Activated CD4-positive, alpha-beta T cell treated with anti-CD3 and anti-CD28 coated beads for 36 hours (primary cell): ENCODE results near the gene PTPN18. TPM values are rescaled to one million over a fixed set of nuclear protein-coding genes. Genes with fewer than 3 reads are reported as not detected.
"Not testable (repeated sequence)": the region's sequence is repeated elsewhere in the genome, so short reads cannot be mapped to it uniquely, and the experiment has no call there.

Experiments used
- ATAC-seq: fragments of 200-7000 bp; cut with Tn5 transposase; one replicate; pipeline ENCODE4 v1.10.0; 2021; ENCODE audit warnings: mild to moderate bottlenecking, moderate library complexity
- CTCF ChIA-PET: fragments of 350-600 bp; sonication (Branson Sonifier 250); formaldehyde crosslinking; loops from one replicate; lab custom pipeline; 2021; ENCODE audit warnings: antibody characterized with exemption; lab: Charles Lee
- POLR2A ChIA-PET: fragments of 350-600 bp; sonication (Branson Sonifier 250); formaldehyde crosslinking; loops from one replicate; lab custom pipeline; 2021; ENCODE audit warnings: antibody characterized with exemption, inconsistent platforms; lab: Charles Lee
- DNase-seq: peaks from one replicate; pipeline ENCODE4 v3.0.0-alpha.2; 2020
- H3K27ac Mint-ChIP-seq: one replicate; pipeline ENCODE4 v1.8.0; 2021; ENCODE audit warnings: mixed read lengths
- H3K27me3 Mint-ChIP-seq: one replicate; pipeline ENCODE4 v1.8.0; 2021; ENCODE audit warnings: mixed read lengths
- H3K36me3 Mint-ChIP-seq: one replicate; pipeline ENCODE4 v1.8.0; 2021; ENCODE audit warnings: low read depth, mixed read lengths
- H3K4me1 Mint-ChIP-seq: one replicate; pipeline ENCODE4 v1.8.0; 2021; ENCODE audit warnings: mixed read lengths
- H3K4me3 Mint-ChIP-seq: one replicate; pipeline ENCODE4 v1.8.0; 2021; ENCODE audit warnings: mild to moderate bottlenecking, moderate library complexity, mixed read lengths
- H3K9me3 Mint-ChIP-seq: one replicate; pipeline ENCODE4 v1.8.0; 2021; ENCODE audit warnings: low read depth, mixed read lengths
- intact Hi-C, 2 experiments: fragments of 100-400 bp; cut with DNase I in 1 of 2; cut with micrococcal nuclease in 1 of 2; formaldehyde crosslinking; loops; one replicate each; pipeline versions ENCODE4 v1.14.2 to v1.15.1; 2022 to 2024; cut with DNase I, micrococcal nuclease
- total RNA-seq, 2 experiments: library from RNA; stranded (reverse); gene quantifications; one replicate each; pipeline ENCODE4 v1.2.3, GENCODE V29; 2021

The PTPN18 gene
- total RNA-seq, 2 experiments from 2014 or later: 41.6 to 49.3 TPM

- intact Hi-C loops: loop anchor here (1.0 to 2.0 kb wide), 3 partner anchors 150 to 176 kb away; partner anchors contain the start of genes MZT2B (in 1 of the 2) and SMPD4 (in 1 of the 2)
- CTCF ChIA-PET: interaction anchor here (0.6 to 4.6 kb wide), 10 partner anchors 10 to 1372 kb away, joined by 3 to 40 read pairs (median 3); partner anchors contain the start of genes IMP4 and SMPD4
- peak overlapping the region; percentile 26 for H3K4me3 Mint-ChIP-seq
Observed at GRCh38 chr2:130332271-130333073, 23.4 kb upstream of the PTPN18 start.

GRCh38 chr2:130333253-130333652, 22.6 kb upstream of the PTPN18 start:
- ATAC-seq, H3K9me3 Mint-ChIP-seq, DNase-seq, H3K27ac Mint-ChIP-seq, H3K36me3 Mint-ChIP-seq, H3K4me3 Mint-ChIP-seq: not testable (repeated sequence)
- Mint-ChIP-seq H3K27me3 (peaks cover 23% of the 10 kb centered on the region), H3K4me1 (peaks cover 14% of the 10 kb centered on the region)
- intact Hi-C loops: loop anchor here in 1 of 2 experiments (2.0 kb wide), 1 partner anchor 152 kb away; the partner anchor contains the start of gene SMPD4
- POLR2A ChIA-PET: interaction anchor here (1.3 kb wide), 2 partner anchors 8 to 10 kb away, joined by 3 to 5 read pairs; partner anchors contain the start of gene IMP4
- CTCF ChIA-PET: interaction anchor here (0.7 to 4.6 kb wide), 8 partner anchors 9 to 153 kb away, joined by 3 to 40 read pairs (median 4); partner anchors contain the start of genes IMP4 and SMPD4

More at GRCh38 chr2:130332271-130333073, 23.4 kb upstream of the PTPN18 start:
- ATAC-seq (peak; percentile 82), DNase-seq (peak; percentile 84)
- Mint-ChIP-seq H3K36me3 (no peaks in the 10 kb centered on the region), H3K4me1 (peaks cover 14% of the 10 kb centered on the region), H3K9me3 (no peaks in the 10 kb centered on the region), H3K27ac (no peak overlapping the region), H3K27me3 (peaks cover 25% of the 10 kb centered on the region)
- POLR2A ChIA-PET: interaction anchor here (0.5 to 1.3 kb wide), 3 partner anchors 9 to 51 kb away, joined by 3 to 5 read pairs (median 3); partner anchors contain the start of gene IMP4

DNA sequence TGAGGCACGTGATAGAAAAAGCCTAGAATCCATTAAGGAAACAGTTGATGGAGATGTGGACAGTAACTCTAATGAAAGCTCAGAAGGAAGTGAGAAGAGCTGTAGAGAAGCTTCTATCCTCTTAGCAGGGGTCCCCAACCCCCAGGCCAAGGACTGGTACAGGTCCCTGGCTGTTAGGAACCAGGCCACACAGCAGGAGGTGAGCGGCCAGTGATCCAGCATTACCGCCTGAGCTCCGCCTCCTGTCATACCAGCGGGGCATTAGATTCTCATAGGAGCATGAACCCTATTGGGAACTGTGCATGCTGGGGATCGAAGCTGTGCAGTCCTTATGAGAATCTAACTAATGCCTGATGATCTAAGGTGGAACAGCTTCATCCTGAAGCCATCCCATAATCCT, 21.8 kb upstream of the PTPN18 start:
- POLR2A ChIA-PET: interaction anchor here (1.3 kb wide), 1 partner anchor 8 kb away, joined by 3 read pairs; a partner anchor contains a TSS
- Mint-ChIP-seq H3K4me1 (peaks cover 14% of the 10 kb centered on the region), H3K36me3 (peaks cover 6% of the 10 kb centered on the region)

GRCh38 chr2:130335226-130335625, 20.6 kb upstream of the PTPN18 start:
- Mint-ChIP-seq H3K4me1 (peaks cover 14% of the 10 kb centered on the region), H3K27ac (no peak overlapping the region), H3K36me3 (peaks cover 15% of the 10 kb centered on the region), H3K4me3 (no peak overlapping the region), H3K27me3 (peaks cover 15% of the 10 kb centered on the region), H3K9me3 (no peaks in the 10 kb centered on the region)
- ChIA-PET POLR2A (interaction anchor here (0.7 kb wide), 1 partner anchor 10 kb away, joined by 3 read pairs; no protein-coding TSS in a partner anchor), CTCF (interaction anchor here (0.7 to 1.4 kb wide), 2 partner anchors 20 to 154 kb away, joined by 3 read pairs; partner anchors contain the start of genes PTPN18 and SMPD4)
- intact Hi-C loops: no loop called here
- no peak for DNase-seq
- no peak for ATAC-seq

More for the DNA sequence above, 21.8 kb upstream of the PTPN18 start:
- intact Hi-C loops: no loop called here
- Mint-ChIP-seq H3K27me3 (peaks cover 15% of the 10 kb centered on the region), H3K27ac (no peak overlapping the region), H3K9me3 (no peaks in the 10 kb centered on the region), H3K4me3 (no peak overlapping the region)
- ATAC-seq: no peak
- DNase-seq: no peak
- CTCF ChIA-PET: interaction anchor here (0.6 to 4.6 kb wide), 5 partner anchors 8 to 760 kb away, joined by 3 to 40 read pairs (median 3); partner anchors contain the start of genes IMP4 and PTPN18

DNA sequence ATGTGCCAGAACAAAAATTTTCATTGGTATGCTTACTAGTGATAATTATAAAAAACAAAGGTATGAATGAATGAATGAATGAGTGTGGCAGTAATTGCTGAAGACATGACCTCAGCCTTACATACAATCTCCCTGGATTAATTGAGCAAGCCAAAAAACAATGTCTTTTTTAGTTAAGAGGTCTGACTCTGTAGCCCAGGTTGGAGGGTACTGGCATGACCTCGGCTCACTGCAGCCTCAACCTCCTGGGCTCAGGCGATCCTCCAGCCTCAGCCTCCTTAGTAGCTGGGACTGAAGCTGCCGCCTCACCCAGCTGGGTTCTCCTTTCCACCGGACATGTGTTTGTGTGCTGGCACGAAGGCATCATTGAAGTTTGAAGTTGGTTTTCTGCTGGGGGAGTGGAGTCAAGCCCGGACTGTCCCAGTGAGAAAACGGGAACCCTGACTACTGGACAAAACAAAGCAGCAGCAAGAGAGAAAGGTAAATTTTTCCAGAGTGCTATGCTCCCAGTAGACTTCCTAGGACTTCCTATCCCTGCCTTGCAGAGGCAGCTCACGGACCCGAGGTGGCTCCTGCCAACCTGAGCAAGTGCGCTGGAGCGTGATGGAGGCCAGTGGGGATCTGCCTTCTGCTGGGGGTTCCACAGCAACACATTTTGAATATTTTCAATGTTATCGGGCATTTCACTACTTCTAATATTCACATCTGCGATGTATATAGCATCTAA, 19.5 kb upstream of the PTPN18 start:
- Mint-ChIP-seq H3K9me3 (no peaks in the 10 kb centered on the region), H3K4me1 (peaks cover 18% of the 10 kb centered on the region), H3K36me3 (peaks cover 16% of the 10 kb centered on the region), H3K27ac (no peak overlapping the region), H3K4me3 (no peak overlapping the region), H3K27me3 (peaks cover 7% of the 10 kb centered on the region)
- intact Hi-C loops: no loop called here
- ChIA-PET POLR2A (interaction anchor here (0.7 kb wide), 1 partner anchor 9 kb away, joined by 3 read pairs; no protein-coding TSS in a partner anchor), CTCF (interaction anchor here (0.7 to 0.8 kb wide), 2 partner anchors 35 to 155 kb away, joined by 3 read pairs; partner anchors contain the start of gene SMPD4)
- DNase-seq (no peak), ATAC-seq (no peak)

- Mint-ChIP-seq H3K27me3 (peaks cover 3% of the 10 kb centered on the region), H3K4me1 (peaks cover 21% of the 10 kb centered on the region), H3K9me3 (no peaks in the 10 kb centered on the region), H3K4me3 (peak overlapping the region; percentile 49), H3K27ac (peak overlapping the region; percentile 29), H3K36me3 (peaks cover 18% of the 10 kb centered on the region)
- DNase-seq (peak; percentile 85), ATAC-seq (peak; percentile 45)
- ChIA-PET POLR2A (no interaction called here), CTCF (interaction anchor here (0.6 to 0.8 kb wide), 2 partner anchors 34 to 154 kb away, joined by 3 read pairs; no protein-coding TSS in a partner anchor)
- intact Hi-C loops: no loop called here
Observed at GRCh38 chr2:130336877-130337734, 18.8 kb upstream of the PTPN18 start.

DNA sequence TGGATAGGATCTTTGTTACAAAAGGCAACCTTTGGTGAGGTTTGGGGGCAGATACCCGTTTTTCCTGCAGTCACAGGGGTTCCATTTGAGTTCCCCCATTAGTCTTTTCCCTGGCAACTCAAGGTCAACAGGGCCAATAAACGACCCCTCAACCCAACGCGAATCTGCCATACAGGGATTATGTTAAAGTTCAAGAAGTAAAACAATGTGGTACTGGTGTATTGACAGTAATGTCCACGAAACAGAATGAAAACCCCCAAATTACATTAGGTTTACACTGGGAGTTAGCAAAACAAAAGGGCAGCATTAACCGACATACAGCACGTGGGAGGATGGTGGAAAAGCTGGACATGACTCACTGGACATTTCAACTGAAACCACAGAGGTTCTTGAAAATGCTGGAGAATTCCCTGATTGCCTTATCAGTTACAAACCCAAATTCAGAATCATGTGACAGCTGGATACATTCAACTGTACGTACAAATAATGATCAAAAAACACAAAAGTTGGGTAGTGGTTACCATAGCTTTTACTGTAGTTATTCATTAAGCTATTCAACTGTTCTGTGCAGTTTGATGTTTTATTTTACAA, 18.0 kb upstream of the PTPN18 start:
- POLR2A ChIA-PET: no interaction called here
- intact Hi-C loops: no loop called here

DNA sequence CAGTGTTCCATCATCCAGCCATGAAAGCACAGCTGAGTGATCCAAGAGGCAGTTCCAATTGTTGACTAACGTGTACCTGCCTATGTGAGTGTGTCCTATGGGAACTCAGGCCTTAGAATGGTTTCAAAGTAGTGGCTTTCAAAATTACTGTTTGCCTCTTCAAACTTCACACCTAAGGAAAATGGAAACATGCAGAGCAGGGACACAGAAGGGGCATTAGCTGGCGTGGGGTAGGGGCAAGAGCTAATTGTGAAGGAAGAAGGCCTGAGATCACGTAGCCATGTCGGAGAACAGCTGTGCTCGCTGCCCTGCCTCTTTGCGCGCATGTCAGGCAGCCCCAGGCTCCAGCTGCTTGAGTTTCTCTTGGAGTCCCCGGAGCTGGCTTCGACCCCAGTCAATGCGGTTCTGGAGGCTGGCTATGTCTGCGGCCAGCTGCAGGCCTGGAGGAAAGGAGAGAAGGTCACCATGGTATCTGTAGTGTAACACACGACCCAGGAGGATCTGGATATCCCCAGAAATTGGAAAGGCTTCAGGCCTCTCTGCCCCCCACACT, 17.0 kb upstream of the PTPN18 start:
- ChIA-PET CTCF (interaction anchor here (1.2 to 1.5 kb wide), 3 partner anchors 9 to 157 kb away, joined by 3 to 8 read pairs (median 3); partner anchors contain the start of gene SMPD4), POLR2A (no interaction called here)
- intact Hi-C loops: no loop called here
- Mint-ChIP-seq H3K9me3 (no peaks in the 10 kb centered on the region), H3K27ac (no peak overlapping the region), H3K36me3 (peaks cover 28% of the 10 kb centered on the region), H3K27me3 (no peaks in the 10 kb centered on the region), H3K4me1 (peaks cover 14% of the 10 kb centered on the region), H3K4me3 (no peak overlapping the region)
- no peak for ATAC-seq
- DNase-seq: no peak

More for the DNA sequence above, 18.0 kb upstream of the PTPN18 start:
- peaks cover 16% of the 10 kb centered on the region for H3K4me1 Mint-ChIP-seq
- peaks cover 21% of the 10 kb centered on the region for H3K36me3 Mint-ChIP-seq
- DNase-seq: no peak
- H3K9me3 Mint-ChIP-seq: no peaks in the 10 kb centered on the region
- no peak for ATAC-seq
- no peak overlapping the region for H3K4me3 Mint-ChIP-seq
- H3K27ac Mint-ChIP-seq: no peak overlapping the region
- CTCF ChIA-PET: interaction anchor here (0.6 to 1.4 kb wide), 3 partner anchors 33 to 156 kb away, joined by 3 to 8 read pairs (median 3); partner anchors contain the start of gene SMPD4
- no peaks in the 10 kb centered on the region for H3K27me3 Mint-ChIP-seq

DNA sequence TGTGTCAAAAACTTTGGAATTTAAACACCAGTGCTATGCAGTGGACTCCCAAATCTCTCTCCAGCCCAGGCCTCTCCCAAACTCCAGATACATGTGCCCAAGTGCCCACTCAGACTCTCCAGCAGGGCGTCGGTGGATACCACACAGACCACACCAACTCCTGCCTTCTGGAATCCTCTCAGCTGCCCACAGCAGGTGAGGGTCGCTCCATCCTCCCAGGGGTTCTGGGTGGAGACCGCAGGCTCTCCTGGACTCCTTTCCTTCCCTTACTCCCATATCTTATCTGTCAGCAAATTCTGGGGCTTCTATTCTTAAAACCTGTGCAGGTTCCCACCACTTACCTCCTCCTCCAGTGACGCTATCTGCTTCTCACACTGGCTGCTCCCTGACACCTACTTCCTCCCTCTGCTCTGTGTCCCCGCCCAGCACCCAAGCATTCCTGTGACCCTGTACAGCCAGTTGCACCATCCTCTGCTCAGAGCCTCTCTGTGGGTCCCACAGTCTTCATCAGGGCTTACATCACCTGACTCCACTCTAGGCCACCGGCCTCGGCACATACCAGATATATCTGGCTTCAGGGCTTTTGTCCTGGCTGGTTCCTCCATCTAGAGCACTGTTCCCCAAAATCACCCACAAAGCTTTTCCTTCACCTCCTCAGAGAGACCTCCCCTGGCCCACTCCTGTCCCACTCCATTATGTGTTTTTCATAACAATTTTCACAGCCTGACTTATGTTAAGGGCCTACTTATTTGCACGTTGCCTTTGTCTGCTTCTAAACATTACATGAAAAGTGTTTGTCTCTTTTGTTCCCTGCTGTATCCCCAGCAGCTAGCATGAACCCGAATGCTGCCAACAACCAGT, 15.7 kb upstream of the PTPN18 start:
- POLR2A ChIA-PET: interaction anchor here (0.6 kb wide), 1 partner anchor 408 kb away, joined by 4 read pairs; no protein-coding TSS in a partner anchor

More for the DNA sequence above, 15.7 kb upstream of the PTPN18 start:
- CTCF ChIA-PET: interaction anchor here (1.3 to 3.4 kb wide), 3 partner anchors 8 to 14 kb away, joined by 3 to 40 read pairs (median 5); no protein-coding TSS in a partner anchor
- DNase-seq (no peak), ATAC-seq (no peak)
- peaks cover 37% of the 10 kb centered on the region for H3K36me3 Mint-ChIP-seq
- H3K9me3 Mint-ChIP-seq: no peaks in the 10 kb centered on the region
- H3K4me1 Mint-ChIP-seq: peaks cover 22% of the 10 kb centered on the region
- intact Hi-C loops: loop anchor here (5.0 to 10.0 kb wide), 3 partner anchors 387 to 1152 kb away; partner anchors contain the start of genes GPR148 (in 1 of the 2) and MZT2A (in 1 of the 2)
- H3K27ac Mint-ChIP-seq: peak overlapping the region; percentile 57
- no peaks in the 10 kb centered on the region for H3K27me3 Mint-ChIP-seq
- no peak overlapping the region for H3K4me3 Mint-ChIP-seq
